ENCODE measurements around the gene BRSK1. TPM values are rescaled to one million over a fixed set of nuclear protein-coding genes. Genes with fewer than 3 reads are reported as not detected.
A peak's percentile ranks its signal among the peaks of the same experiment; 100 is the strongest.

Gene BRSK1
- total and polyA plus RNA-seq, 9 donors, result 1.9 to 11.3 (median 4.8) TPM

DNA sequence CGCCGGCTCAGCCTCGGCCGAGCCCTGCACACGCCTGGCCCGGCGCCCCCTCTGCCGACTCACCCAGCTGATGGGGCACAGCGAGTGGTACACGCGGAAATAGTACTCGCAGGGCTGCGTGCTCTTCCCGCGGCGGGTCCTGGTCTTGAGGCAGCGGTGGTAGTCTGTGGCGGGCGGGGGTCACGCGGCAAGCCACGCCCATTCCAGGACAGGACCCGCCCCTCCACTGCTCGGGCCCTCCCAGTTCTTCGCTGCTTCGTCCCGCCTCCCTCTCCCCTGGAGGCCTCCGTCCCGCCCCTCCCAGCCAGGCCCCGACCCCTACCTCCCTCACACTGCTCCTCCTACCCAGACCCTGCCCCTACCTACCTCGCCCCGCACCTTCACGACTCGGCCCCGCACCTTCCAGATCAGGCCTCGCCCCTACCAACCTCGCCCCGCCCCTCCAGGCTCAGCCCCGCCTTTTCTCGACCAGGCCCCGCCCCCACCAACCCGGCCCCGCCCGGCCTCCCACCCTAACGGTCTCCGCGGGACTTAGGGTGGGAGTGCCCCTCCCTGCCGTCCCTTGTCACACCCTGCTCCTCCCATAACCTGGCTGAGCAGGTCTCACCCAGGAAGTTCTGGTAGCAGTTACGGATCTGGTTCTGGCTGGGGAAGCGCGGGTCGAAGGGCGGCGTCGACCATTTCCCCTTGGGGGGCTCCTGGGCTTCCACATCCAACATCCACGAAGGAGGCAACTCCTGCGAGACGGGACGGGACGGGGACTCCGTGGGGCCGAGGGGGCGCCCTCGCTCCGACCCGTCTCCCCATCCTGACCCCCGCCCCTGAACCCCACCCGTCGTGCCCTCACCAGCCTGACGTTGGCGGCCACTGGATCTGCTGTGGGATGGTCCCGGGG is 70.3 kb downstream of the BRSK1 start:
- Histone ChIP-seq H3K27ac (no peak overlapping the region), H3K9me3 (no peaks in the 10 kb centered on the region), H3K27me3 (no peaks in the 10 kb centered on the region), H3K4me3 (peak overlapping the region; percentile 28), H3K4me1 (ENCODE audit: insufficient read depth) (no peaks in the 10 kb centered on the region), H3K36me3 (no peaks in the 10 kb centered on the region)
- TF ChIP-seq POLR2A (IDR thresholded peaks at IDR 0.05), result no peak
- WGBS, 3 donors, result 1 to 2% (median 1%) methylated on average over 60 to 72 of the region's 72 CpGs
- intact Hi-C loops (cut with DNase I), result no loop called here
- DNase-seq, result peak; percentile 63 to 80 (median 67)

DNA sequence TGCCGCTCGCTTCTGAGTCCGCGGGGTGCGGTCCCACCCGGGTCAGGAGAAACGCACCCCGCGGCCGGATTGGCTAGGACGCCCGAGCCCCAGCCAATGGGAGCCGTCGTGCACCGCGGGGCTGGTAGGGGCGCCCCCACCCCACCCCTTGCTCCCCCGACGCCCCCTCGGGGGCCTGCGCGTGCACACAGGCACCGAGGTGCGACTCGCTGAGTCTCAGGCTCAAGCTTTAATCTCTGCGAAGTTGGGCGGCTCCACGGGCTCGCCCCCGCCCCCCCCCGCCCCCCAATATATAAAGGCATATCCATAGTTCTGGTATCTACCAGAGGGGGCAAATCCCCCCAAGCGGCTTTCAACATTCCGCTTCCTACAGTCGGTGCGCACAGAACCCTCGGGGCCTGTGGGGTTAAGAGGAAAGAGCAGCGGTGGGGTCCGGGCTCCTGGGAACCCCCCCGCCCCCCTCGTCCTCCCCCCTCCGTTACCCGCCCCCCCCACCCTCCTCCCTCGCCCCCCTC is 71.0 kb downstream of the BRSK1 start, which contains the start of gene COX6B2:
Gene COX6B2 (minus strand): TSS at position 22 of the 515 bp plus-strand sequence. CDS start 198 bp downstream, outside the sequence.
- no peaks in the 10 kb centered on the region for H3K27me3 ChIP-seq
- TF ChIP-seq EP300 (IDR thresholded peaks at IDR 0.05) (no peak), CTCF (IDR thresholded peaks at IDR 0.05) (no peak), POLR2A (IDR thresholded peaks at IDR 0.05) (no peak)
- WGBS, 3 donors, result 0 to 2% (median 2%) methylated on average over 29 to 43 of the region's 43 CpGs
- H3K4me3 ChIP-seq, result peak within 1 kb of the TSS; percentile 28
- H3K9me3 ChIP-seq, result no peaks in the 10 kb centered on the region
- intact Hi-C loops (cut with DNase I), result no loop called here
- H3K4me1 ChIP-seq (ENCODE audit: insufficient read depth), result no peaks in the 10 kb centered on the region
- no peaks in the 10 kb centered on the region for H3K36me3 ChIP-seq
- no peak within 1 kb of the TSS for H3K27ac ChIP-seq
- DNase-seq, result no peak

DNA sequence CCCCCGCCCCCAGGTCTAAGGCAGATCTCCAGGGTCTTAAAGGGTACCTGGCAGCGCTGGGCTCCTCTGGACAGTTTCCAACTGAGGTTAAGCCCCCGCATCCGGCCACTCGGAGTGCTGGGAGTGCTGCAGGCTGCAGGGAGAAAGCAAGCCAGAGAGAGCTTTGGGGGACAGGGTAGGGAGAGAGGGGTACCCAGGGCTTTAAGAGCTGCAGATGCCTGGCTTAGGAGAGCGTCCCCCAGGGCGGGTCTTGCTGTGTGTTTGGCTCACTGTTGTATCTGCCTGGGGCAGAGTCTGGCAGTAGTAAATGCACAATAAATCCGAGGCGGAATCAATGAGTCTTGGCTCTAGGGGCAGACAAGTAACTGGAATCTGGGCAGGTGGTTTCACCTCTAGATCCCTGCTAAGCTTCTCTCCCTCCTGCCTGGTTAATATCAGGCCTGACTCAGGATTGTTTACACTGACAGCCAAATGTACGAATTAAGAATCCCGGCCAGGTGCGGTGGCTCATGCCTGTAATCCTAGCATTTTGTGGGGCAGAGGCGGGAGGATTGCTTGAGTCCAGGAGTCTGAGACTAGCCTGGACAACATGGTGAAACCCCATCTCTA is 71.5 kb downstream of the BRSK1 start:
- H3K36me3 ChIP-seq, result no peaks in the 10 kb centered on the region
- H3K4me1 ChIP-seq (ENCODE audit: insufficient read depth), result no peaks in the 10 kb centered on the region
- H3K4me3 ChIP-seq, result no peak overlapping the region
- WGBS, 3 donors, result 22 to 25% (median 25%) methylated on average over 12 of the region's 13 CpGs
- H3K27me3 ChIP-seq, result no peaks in the 10 kb centered on the region
- DNase-seq, result no peak
- H3K27ac ChIP-seq, result no peak overlapping the region
- intact Hi-C loops (cut with DNase I), result no loop called here
- H3K9me3 ChIP-seq, result no peaks in the 10 kb centered on the region
- TF ChIP-seq CTCF (IDR thresholded peaks at IDR 0.05), result no peak
- TF ChIP-seq POLR2A (IDR thresholded peaks at IDR 0.05), result no peak
- no peak for TF ChIP-seq EP300 (IDR thresholded peaks at IDR 0.05)

DNA sequence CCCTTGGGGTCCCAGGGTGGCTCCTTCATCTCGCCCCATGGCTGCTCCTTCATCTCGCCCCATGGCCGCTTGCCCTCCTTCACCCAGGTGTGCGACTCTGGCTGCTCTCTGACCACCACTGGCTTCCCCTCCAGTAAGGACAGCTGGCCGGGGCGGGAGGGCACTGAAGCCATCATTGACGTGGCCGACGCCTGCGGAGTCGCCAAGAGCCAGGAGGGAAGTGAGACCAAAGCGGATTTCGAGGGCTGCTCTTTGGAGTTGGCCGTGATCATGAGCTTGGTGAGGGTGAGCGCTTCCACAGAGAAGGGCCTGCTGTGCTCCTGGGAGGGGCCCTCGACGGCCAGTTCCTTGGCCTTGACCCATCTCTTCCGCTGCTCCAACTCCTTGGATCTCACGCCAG is 74.7 kb downstream of the BRSK1 start:
- no peak for DNase-seq
- no peaks in the 10 kb centered on the region for H3K36me3 ChIP-seq
- intact Hi-C loops (cut with DNase I), result no loop called here
- TF ChIP-seq EP300 (IDR thresholded peaks at IDR 0.05), result no peak
- no peaks in the 10 kb centered on the region for H3K4me1 ChIP-seq (ENCODE audit: insufficient read depth)
- no peaks in the 10 kb centered on the region for H3K27me3 ChIP-seq
- H3K4me3 ChIP-seq, result no peak overlapping the region
- WGBS, 3 donors, result 70 to 78% (median 74%) methylated on average over 13 to 19 of the region's 19 CpGs
- no peak overlapping the region for H3K27ac ChIP-seq
- H3K9me3 ChIP-seq, result no peaks in the 10 kb centered on the region

DNA sequence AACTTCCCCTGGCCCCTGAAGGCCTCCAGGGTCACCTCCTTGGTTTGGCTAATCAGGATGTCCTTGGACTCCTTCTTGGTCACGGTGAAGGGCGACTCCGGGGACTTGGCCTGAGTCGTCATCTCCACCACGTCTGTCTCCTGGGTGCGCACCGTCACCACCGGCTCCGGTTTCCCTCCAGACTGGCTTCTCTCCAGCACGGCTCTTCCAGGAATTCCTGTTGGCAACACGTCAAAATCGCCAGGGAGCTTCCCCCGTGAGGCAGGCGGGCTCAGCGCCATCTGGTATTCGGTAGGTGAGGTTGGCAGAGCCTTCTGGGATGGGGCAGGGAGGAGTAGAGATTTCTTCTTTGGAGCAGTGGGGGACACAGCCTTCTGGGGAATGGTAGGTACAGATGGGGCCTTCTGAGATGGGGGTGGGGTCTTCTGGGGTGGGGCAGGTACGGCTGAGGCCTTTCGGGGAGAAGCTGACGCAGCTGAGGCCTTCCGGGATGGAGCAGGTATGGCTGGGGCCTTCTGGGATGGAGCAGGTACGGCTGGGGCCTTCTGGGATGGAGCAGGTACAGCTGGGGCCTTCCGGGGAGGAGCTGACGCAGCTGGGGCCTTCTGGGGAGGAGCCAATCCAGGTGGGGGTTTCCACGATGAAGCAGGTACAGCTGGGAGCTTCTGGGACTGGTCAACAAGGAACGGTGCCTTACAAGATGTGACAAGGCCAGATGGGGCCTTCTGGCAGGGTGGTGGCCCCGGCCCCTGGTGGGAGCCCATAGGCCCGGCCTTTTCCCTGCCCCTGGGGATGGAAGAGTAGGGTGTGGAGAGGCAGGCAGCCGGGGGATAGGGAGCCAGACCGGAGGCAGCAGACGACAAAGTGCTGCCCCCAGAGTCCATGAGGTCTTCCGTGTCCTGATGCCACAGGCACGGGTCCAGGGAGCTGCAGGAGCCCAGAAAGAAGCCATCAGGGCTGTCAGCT is 75.4 kb downstream of the BRSK1 start:
- no peaks in the 10 kb centered on the region for H3K27me3 ChIP-seq
- H3K9me3 ChIP-seq, result no peaks in the 10 kb centered on the region
- H3K4me3 ChIP-seq, result no peak overlapping the region
- H3K27ac ChIP-seq, result no peak overlapping the region
- no peaks in the 10 kb centered on the region for H3K36me3 ChIP-seq
- 59 to 70% (median 68%) methylated on average over 31 to 32 of the region's 32 CpGs for WGBS, 3 donors
- no peak for DNase-seq
- no peaks in the 10 kb centered on the region for H3K4me1 ChIP-seq (ENCODE audit: insufficient read depth)
- intact Hi-C loops (cut with DNase I), result no loop called here
- TF ChIP-seq CTCF (IDR thresholded peaks at IDR 0.05) (no peak), POLR2A (IDR thresholded peaks at IDR 0.05) (no peak), EP300 (IDR thresholded peaks at IDR 0.05) (no peak)
